GM18861 (cell line): Measurements from ENCODE around the gene GABRG3.
"Not testable (repeated sequence)": the region's sequence is repeated elsewhere in the genome, so short reads cannot be mapped to it uniquely, and the experiment has no call there.

Experiments
- ATAC-seq: cut with Tn5 transposase; IDR thresholded peaks from one replicate; pipeline ENCODE4 v1.9.1; 2021; ENCODE audit not compliant: unreplicated experiment

GABRG3 gene

DNA sequence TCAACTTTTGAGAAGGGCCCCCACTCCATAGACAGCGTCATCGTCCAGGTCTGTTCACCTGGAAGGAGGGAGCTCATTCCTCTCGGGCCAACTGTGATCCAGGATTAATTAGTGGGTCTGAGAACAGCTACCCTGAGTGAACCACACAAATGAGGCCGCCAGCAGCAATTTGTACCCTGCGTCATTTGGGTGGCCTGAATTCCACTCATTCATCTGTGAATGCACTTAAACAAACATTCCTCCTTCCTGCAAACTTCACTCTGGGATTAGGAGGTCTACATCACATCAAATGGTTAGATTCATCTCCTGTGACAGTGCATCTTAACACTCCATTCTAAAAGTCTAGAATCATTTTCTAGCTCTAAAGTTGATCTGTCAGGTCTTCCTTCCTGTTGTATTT, 201.8 kb downstream of the GABRG3 start:
- no peak for ATAC-seq

DNA sequence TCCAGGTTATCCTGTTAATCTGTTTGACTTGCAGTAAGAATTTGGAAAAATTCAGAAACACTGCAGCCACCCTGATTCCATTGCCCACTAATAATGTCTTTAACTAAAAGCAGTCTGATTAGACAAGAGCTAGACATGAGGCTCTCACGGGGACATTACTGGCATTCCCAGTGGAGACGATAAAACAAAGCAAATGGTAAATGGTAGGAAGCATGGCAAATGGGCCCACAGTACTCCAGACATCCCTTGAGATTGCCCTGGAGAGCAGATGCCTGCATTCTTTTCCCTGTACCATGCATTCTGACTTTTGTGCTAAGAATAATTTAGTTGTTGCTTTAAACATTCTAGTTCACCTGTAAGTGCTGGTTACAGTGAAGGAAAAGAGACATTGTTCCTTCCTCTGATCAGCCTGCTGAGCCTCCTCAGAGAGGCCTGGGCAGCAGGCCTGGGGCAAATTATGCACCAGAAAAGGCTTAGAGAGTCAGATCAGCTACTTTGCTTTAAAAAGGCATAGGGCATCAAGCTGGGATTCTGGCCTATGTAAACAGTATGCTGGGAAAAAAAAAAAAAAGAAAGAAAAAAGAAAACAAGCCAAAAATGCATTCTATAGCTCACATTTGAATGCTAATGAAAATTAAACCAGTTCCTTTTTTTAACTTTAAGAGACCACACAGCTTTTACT, 204.6 kb downstream of the GABRG3 start:
- ATAC-seq = no peak

DNA sequence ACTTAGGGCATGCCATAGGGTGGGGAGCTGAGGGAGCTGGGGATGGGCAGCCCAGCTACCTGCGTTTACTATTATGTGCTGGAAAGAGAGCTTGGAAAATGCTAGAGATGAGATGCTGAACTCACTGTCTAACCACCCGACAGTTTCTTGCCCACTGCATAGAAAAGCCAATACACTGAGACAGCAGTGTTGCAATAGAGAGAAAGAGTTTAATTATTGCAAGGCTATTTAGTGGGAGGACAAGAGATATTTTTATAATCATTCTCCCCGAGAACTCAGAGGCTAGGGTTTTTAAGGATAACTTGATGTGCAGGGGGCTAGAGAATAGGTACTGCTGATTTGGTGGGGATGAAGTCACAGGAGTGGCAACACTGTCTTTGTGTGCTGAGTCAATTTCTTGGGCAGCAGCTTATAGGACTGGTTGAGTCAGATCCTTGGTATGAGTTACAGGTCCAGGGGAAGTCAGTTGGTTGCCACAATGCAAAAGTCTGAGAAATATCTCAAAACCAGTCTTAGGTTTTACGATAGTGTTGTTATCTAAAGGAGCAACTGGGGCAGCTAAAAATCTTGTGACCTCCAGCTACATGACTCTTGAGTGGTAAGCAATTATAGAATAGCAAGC, 205.9 kb downstream of the GABRG3 start:
- no peak for ATAC-seq

DNA sequence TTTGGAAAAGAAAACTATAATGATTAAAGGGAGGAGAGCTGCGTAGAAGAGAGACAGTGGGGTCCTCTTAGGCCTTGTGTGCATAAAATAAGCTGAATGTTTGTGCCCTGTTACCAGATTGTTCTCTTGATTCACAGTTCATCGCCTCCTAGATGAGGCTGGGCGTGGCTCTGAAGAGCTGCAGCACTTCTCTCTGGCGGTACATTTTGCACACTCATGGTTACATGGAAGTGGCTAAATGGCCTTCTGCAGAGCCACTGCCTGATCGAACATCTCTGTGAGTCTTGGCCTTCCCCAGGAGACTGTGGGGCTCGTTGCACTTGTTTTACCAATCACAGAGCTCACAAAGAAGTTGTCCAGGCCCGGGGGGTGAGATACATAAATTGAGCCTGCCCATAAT, 208.8 kb downstream of the GABRG3 start:
- no peak for ATAC-seq

DNA sequence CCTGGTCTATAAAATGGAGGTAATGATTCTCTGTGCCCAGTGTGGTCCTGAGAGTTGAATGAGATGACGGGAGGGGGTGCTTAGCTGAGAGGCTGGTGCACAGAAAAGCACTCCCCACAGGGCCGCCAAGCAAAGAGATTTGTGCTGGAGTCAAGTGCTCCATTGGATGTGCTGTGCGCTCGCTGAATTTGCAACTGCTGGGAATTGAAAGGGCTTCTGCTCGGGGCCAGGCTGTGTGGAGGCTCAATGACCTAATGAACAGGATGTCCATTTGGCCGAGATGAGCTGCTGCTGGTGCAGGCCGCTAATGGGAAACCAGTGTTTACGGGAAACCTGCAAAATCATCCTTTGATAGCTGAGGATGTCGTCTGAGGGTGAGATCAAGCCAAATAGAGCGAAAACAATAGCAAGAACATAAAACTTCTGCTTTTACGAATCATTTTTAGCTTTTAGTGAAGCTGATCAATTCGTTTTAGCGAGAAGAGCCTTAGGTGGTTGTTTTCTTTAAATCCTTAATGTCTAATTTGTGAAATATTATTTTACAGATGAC, 211.7 kb downstream of the GABRG3 start:
- ATAC-seq = no peak

DNA sequence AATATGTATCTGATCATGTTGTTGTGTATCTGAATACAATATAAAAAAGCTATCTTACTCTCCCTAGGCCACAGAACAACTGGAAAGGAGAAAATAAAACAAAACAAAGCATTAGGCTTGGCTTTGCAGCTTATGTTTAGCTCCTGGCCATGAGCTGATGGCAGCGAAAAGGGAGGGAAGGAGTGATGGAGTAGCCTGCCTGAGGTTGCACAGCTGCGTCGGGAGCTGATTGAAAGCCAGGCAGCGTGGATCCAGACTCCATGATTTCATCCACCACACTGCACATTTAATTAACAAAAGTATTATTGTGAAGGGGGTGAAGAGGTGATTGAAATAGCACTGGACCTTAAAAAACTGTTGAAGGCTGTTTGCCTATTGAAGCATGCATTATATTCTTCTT, 212.2 kb downstream of the GABRG3 start:
- no peak for ATAC-seq

DNA sequence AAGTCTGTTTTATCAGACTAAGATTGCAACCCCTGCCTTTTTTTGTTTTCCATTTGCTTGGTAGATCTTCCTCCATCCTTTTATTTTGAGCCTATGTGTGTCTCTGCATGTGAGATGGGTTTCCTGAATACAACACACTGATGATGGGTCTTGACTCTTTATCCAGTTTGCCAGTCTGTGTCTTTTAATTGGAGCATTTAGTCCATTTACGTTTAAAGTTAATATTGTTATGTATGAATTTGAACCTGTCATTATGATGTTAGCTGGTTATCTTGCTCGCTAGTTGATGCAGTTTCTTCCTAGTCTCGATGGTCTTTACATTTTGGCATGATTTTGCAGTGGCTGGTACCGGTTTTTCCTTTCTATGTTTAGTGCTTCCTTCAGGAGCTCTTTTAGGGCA, 220.5 kb downstream of the GABRG3 start:
- ATAC-seq = not testable (repeated sequence)

DNA sequence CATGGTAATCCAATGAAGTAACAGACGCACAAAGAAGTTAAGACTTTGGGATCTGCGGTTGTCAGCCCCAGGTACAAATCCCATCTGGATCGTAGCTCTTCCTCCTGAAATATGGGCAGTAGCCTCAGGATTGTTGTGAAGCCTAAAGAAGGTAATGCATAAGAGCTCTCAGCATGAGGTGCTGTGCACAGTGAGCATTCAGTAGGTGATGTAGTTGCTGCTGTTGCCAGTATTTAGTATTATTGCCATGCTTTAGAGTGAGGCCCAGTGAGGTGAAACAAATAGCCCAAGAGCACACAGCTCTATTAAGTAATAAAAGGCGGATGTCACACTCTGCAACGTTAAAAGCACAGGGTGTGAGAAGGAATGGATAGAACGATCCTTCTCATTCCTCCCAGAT, 225.7 kb downstream of the GABRG3 start:
- no peak for ATAC-seq

DNA sequence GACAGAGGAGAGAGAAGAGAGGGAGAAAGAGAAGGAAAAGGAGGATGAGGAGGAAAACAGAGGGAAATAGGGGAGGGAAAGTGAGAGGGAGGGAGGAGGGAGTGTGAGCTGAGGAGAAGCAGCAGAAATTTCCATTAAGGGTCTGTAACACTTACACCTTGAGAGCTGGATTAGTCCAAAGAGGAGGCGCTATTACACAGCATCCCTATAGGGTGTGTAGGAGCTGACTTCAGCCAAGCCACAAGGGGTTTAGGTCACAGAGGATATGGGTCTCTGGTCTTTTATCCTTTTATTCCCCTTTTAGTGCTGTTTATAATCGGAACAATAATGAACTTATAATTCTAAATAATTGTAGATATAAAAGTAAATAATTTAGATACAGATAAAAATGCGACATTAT, 230.4 kb downstream of the GABRG3 start:
- no peak for ATAC-seq

DNA sequence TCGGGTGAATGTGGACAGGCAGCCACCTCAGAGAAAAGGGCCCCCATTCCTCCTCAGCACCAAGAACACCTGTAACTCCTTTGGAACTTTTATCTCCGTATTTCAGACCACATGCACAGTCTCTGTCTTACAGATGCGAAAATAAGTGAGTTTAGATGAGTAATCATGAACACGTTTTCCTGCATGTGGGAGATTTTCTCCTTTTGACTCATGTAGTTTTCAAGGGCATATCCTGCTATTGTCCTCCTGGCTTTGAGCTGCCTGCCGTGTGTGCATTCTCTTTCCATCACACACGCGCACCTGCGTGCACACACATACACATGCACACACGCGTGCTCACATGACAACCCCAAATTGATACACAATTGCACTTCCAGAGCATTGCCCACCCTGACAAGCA, 239.2 kb downstream of the GABRG3 start:
- no peak for ATAC-seq

DNA sequence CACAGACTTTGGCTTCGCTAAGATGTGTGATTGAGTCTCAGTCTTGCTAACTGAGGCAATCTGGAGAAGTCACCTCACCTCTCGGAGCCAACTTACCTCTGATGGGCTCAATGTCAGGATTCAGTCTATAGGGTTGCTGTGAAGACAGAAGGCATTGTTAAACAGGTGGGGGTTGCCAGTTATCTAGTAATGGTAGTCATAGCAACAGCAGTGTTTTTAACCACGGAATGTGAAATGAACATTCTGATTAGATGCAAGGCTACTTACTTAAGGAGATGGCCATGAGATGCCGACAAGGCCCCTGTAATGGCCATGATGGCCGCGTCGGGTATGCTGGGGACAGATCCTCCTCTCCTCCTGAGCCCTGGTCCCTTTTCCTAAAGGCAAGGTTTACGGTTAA, 243.1 kb downstream of the GABRG3 start:
- no peak for ATAC-seq

DNA sequence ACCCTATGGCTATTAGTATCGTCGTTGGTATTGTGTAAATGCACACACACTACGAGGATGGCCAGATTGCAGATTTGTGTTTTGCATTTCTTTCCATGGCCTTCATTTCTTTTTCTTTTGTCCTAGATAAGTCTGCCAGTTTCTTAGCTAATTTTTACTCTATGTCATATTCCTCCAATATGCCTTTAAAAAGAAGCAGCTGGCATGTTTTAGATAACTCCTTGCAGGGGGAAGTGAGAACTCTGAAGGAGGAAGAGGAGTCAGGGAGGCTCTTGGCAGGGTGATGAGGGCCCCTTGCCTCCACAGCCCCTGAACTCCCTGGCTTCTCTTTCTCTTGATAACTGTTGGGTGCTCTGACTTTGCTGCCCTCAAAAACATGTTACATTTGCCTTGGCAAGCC, 244.0 kb downstream of the GABRG3 start:
- no peak for ATAC-seq

DNA sequence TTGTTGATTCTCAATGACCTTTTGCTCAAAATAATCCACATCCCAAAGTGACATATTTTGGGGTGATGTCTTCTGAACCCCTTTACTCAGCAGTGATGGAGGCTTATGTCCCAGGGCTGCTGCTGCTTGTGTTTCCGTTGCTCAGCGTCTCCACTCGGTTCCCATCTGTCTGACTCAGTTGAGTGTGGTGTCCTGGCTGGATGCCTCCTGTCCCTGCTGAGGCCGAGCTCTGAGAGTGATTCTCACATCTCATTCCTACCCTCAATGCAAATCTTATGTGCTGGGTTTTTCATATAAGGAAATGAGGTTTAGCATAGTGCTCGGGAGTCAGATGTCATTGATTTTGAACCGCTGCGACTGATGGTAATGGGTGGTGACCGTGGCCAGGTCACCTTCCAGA, 247.4 kb downstream of the GABRG3 start:
- ATAC-seq = no peak

DNA sequence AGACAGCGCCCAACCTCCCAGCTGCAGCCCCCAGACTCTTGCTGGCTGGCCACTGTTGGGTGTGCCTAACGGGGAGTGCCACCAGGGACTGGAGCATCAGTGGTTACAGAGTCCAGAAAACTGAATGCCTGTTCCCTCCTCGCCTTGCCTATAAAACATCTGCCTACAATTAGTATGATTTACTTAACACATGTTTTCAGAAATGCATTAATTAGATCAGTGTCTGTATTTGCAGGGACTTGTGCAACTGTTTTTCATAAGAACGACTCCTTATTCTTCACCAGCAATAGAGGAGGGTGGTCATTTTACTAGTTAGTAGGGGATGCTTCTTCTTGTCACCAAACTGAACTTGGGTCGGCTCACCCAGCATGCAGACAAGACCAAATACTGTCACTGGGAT, 248.7 kb downstream of the GABRG3 start:
- no peak for ATAC-seq

DNA sequence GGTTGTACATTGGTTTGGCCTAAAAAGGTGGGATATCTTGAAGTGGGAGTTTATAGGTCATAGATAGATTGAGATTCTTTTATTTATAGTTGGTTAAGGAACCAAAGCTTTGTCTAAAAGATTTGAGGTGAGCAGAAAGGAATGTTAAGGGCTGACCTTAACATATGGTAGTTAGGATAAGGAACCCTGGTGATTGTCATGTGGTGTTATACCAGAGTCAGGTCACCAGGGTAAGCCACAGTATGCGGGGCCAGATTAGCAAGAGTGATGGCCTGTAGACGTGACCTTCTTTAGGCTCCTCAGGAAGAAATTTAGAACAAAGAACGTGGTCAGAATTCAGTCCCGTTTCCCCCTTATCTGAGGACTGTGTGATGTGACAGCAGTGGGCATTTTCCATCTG, 249.2 kb downstream of the GABRG3 start:
- ATAC-seq = no peak

DNA sequence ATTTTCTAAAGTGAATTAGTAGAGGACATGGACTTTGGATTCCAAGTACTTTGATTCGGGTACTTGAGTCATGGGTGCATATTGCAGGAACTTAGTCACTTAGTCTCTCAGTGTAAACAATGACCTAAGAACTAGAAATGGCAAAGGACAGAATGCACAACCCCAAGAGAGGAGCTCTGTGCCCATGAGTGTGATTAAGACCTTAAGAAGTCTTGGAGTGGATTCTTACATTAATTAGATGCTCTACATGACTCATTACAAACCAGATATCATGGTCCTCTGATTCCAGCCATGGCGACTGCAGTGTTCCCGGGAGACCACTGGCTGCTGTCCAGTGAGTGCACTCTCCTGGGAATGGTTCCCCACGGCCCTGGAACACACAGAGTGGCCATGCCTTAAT, 251.5 kb downstream of the GABRG3 start:
- ATAC-seq = no peak

DNA sequence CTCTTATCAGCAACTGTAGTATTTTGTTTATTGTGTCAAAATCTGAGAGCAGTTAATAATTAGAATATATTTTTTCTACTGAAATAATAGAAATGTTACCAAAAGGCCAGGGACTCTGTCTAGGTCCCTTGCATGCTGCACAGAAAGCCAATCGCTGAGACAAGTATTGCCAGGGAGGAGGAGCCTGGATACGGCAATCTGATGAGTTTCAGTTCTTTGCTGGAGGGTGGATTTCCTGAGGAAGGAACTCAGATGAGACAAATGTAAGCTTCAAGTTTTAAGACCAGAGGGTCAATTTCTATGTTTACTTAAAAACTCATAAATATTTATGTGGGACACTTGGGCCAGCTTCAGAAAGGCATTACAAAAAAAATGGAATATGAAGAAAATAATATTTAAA, 252.2 kb downstream of the GABRG3 start:
- no peak for ATAC-seq

DNA sequence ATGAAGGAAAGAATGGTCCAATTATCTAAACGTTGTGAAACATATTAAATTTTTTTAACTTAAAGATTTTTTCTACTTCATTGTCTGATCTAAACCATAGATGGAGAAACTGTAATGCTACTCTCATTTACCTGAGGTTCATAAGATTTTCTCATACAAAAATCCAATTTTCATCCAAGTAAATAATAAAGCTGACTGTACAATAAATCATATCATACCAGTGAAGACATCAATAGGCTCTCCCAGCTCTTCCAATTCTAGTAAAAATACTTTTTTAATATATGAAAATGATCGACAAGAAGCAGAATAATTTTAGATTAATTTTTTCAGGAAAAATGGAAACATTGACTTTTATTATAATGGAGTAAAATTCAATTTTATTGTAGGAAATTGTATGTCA, 260.8 kb downstream of the GABRG3 start:
- ATAC-seq = no peak

DNA sequence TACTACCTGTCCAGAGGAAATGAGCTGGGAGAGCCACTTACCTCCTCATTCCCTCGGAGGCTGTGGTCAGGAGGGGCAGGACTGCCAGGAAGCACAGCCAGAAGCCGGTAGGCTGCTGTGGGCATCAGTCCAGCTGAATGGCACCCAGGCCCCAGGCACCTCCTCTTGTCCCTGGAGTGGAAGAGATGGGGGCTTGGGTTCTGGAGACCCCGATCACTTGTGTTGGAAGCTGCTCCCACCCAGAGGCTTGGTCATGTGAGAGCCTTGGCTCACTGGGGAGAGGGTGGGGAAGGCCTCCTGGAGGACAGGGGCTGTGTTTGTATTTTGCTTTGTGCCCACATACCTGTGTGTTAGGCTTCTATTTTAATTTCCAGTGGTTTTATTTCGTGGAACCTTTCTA, 261.9 kb downstream of the GABRG3 start:
- ATAC-seq = no peak

DNA sequence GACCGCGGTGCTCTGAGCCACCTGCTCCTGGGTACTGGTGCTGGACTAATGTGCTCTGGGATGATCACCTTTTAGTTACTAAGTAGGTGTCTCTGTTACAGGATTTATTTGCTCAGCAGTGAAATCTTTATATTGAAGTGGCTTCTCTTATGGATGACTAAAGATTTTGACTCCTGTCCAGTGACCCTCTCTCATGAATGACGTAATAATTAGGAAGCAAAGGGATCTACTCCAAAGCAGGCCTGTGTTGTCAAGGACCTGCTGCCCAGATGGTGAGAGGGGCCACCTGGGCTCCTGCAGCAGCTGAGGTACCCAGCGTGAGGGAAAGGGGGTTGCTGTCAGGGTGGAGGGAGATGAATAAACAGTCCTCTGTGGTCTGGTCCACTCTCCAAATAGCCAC, 263.6 kb downstream of the GABRG3 start:
- ATAC-seq = no peak

DNA sequence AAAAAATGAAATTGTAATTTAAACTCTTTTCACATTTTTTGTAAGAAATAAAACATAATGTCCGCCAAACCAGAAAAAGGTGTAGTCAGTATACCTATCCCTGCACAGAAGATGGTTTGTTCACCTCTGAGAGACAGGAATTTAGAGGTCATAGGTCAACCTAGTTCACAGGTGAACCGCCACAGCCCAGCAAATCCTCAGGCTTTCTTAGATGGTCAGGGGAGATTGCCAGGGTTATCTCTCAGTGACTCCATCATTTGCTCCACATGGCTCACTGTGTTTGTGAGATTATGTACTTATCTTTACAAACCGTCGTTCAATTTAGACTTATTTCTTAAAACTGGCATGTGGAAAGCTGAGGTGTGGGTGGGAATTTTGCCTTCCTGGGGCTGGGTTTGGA, 264.2 kb downstream of the GABRG3 start:
- no peak for ATAC-seq

DNA sequence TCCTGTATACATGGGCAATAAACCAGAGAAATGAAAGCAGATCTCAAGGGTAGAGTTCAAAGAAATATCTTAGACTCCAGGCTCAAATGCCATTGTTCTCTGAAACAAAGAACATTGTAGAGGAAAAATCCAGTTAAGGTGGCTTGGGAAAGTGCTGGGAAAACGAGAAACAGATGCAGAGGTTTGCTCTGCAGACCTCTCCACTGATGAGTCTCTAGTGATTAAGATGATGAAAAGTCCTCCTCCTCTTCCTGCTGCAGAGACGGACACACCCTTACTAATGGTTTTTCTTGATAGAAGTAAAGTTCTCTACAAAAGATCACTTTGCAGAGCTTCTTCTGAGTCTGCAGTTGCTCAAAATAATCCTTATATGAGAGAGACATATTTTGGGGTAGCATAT, 264.7 kb downstream of the GABRG3 start:
- no peak for ATAC-seq
